Small intestine (tissue), 7 donors: ENCODE data around the gene KIAA1217. TPM values are rescaled to one million over a fixed set of nuclear protein-coding genes. Genes with fewer than 3 reads are reported as not detected.

ENCODE experiments used
- DNase-seq, 2 donors: peaks; one replicate each; pipeline versions ENCODE4 v3.0.0 to v3.0.0-alpha.2; 2013
- FAIRE-seq: peaks from 2 replicates; lab custom pipeline; 2012; peaks lifted over from hg19 to GRCh38; lab: Jason Lieb, UNC
- H3K27ac ChIP-seq, 3 donors: one replicate each; pipeline ENCODE4 v1.5.1; 2013; ENCODE audit warnings: low read length in 2 of 3, mild to moderate bottlenecking in 2 of 3, control low read depth in 1 of 3, inconsistent platforms in 1 of 3, low read depth in 1 of 3, moderate library complexity in 1 of 3
- H3K27me3 ChIP-seq, 3 donors: one replicate each; pipeline ENCODE4 v1.6.1; 2013; ENCODE audit warnings: low read length in 3 of 3, inconsistent platforms in 1 of 3; ENCODE audit not compliant: control insufficient read depth in 3 of 3, insufficient read depth in 3 of 3
- H3K36me3 ChIP-seq, 3 donors: one replicate each; pipeline ENCODE4 v1.6.1; 2013; ENCODE audit warnings: low read length in 3 of 3, inconsistent platforms in 1 of 3, low read depth in 1 of 3, mild to moderate bottlenecking in 1 of 3, moderate library complexity in 1 of 3; ENCODE audit not compliant: control insufficient read depth in 3 of 3, insufficient read depth in 2 of 3
- H3K4me1 ChIP-seq, 3 donors: one replicate each; pipeline ENCODE4 v1.6.1; 2013; ENCODE audit warnings: low read length in 2 of 3, inconsistent platforms in 1 of 3, low read depth in 1 of 3, mild to moderate bottlenecking in 1 of 3, moderate library complexity in 1 of 3; ENCODE audit not compliant: control insufficient read depth in 3 of 3, insufficient read depth in 2 of 3
- H3K4me3 ChIP-seq, 3 donors: one replicate each; pipeline ENCODE4 v1.5.1; 2013; ENCODE audit warnings: low read length in 3 of 3, control low read depth in 1 of 3, inconsistent platforms in 1 of 3, low read depth in 1 of 3, mild to moderate bottlenecking in 1 of 3, moderate library complexity in 1 of 3
- H3K9me3 ChIP-seq, 2 donors: one replicate each; pipeline ENCODE4 v1.6.1; 2013; ENCODE audit warnings: low read depth in 1 of 2, low read length in 1 of 2; ENCODE audit not compliant: control insufficient read depth in 2 of 2, insufficient read depth in 1 of 2
- WGBS, 3 donors: extraction: QIAGEN DNeasy Blood & Tissue Kit; methylation state at CpG; one replicate each; pipeline ENCODE4 v1.1.7; 2013; 5-methylcytosine and 5-hydroxymethylcytosine counted together
- polyA plus RNA-seq, 4 donors: library from polyadenylated mRNA; stranded (reverse) in 3 of 4; unstranded in 1 of 4; fragments of 200-250 nt in 3 of 4; fragments of 120-200 nt in 1 of 4; gene quantifications; one replicate each; pipeline versions ENCODE4 v1.2.1 to v1.2.3, GENCODE V29; 2013
- donor health status: healthy with polysubstance abuse.
- donor health status: control.
- donor health status: control.
- donor health status: Bipolar disorder and iron deficiency.
- donor health status: healthy.

The KIAA1217 gene
- polyA plus RNA-seq, 4 donors = 9.0 to 55.1 (median 11.0) TPM

DNA sequence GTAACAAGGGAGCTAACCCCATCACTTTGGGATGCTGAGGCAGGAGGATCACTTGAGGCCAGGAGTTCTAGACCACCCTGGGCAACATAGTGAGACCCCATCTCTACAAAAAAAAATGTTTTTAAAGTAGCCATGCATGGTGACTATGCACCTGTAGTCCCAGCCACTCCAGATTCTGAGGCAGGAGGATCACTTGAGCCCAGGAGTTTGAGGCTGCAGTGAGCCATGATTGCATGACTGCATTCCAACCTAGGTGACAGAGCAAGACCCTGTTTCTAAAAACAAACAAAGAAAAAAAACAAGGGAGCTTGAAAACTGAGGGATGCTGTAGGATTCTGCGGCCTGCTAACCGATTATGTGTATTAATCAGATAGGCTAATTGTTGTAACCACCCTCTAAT is 4.9 kb downstream of the KIAA1217 start:
- Histone ChIP-seq H3K9me3 (no peaks in the 10 kb centered on the region), H3K4me3 (no peak overlapping the region), H3K36me3 (peaks cover 0 to 6% (median 0%) of the 10 kb centered on the region in 3 donors), H3K27ac (no peak overlapping the region), H3K4me1 (peaks cover 11 to 33% (median 15%) of the 10 kb centered on the region in 3 donors), H3K27me3 (no peaks in the 10 kb centered on the region)
- 28 to 74% (median 39%) methylated on average over 2 of the region's 2 CpGs for WGBS, 3 donors
- DNase-seq (no peak), FAIRE-seq (no peak)

DNA sequence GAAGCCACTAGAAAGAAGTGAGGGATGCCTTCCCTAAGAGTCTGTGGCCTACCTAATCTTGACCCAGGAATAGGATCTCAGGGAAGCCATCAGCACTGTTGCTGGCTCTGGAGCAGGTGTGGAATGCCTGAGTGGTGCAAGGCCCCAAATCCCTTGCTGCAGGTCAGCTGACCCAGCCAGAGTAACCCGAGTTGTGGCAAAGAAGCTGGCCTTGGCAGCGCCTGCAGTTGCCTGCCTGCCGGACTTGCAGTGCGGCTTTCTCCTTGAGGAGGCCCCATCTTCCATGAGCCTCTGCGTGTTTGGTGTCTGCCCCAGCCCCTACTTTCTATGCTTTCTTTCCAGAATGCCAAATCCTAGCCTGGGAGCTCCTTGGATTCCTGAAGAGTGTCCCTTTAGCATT is 5.8 kb downstream of the KIAA1217 start:
- Histone ChIP-seq H3K27ac (peak overlapping the region; percentile 8 to 80 (median 63)), H3K9me3 (no peaks in the 10 kb centered on the region), H3K4me3 (no peak overlapping the region), H3K4me1 (peaks cover 11 to 33% (median 15%) of the 10 kb centered on the region in 3 donors), H3K36me3 (peaks cover 0 to 15% (median 0%) of the 10 kb centered on the region in 3 donors), H3K27me3 (no peaks in the 10 kb centered on the region)
- FAIRE-seq (no peak), DNase-seq (no peak)
- WGBS, 3 donors = 33 to 71% (median 42%) methylated on average over 5 of the region's 5 CpGs

- Histone ChIP-seq H3K4me3 (no peak overlapping the region), H3K27ac (peak overlapping the region; percentile 8 to 80 (median 72)), H3K9me3 (no peaks in the 10 kb centered on the region), H3K4me1 (peaks cover 11 to 33% (median 15%) of the 10 kb centered on the region in 3 donors), H3K36me3 (peaks cover 0 to 18% (median 0%) of the 10 kb centered on the region in 3 donors), H3K27me3 (no peaks in the 10 kb centered on the region)
- WGBS, 3 donors = 7 to 33% (median 30%) methylated on average over 4 of the region's 4 CpGs
- peak; percentile 73 to 83 for DNase-seq
- no peak for FAIRE-seq
Measured at GRCh38 chr10:24215196-24215595, 6.3 kb downstream of the KIAA1217 start.

DNA sequence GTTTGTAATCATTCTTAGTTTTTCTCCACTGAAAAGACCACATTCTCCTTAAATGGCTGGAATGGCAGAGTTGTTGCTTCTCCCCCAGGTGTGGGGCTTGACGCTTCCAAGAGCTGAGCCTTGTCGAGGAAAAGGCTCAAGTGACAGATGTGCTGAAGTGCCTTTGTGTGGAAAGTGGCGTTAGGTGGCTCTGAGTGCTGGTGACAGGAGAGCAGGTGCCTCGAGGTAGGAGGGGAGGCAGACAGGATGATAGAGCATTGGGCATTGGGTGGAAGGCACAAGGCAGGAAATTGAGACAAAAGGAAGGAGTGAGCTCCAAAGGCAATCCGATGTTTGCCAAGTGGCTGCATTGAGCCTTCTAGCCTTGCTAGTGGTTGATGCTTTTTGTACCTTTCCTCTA is 6.7 kb downstream of the KIAA1217 start:
- Histone ChIP-seq H3K4me1 (peaks cover 11 to 33% (median 15%) of the 10 kb centered on the region in 3 donors), H3K27ac (peak overlapping the region in 2 of 3 donors; percentile 72 to 80), H3K9me3 (no peaks in the 10 kb centered on the region), H3K36me3 (peaks cover 0 to 19% (median 0%) of the 10 kb centered on the region in 3 donors), H3K27me3 (no peaks in the 10 kb centered on the region), H3K4me3 (no peak overlapping the region)
- 61 to 65% (median 64%) methylated on average over 5 of the region's 5 CpGs for WGBS, 3 donors
- FAIRE-seq (no peak), DNase-seq (no peak)

DNA sequence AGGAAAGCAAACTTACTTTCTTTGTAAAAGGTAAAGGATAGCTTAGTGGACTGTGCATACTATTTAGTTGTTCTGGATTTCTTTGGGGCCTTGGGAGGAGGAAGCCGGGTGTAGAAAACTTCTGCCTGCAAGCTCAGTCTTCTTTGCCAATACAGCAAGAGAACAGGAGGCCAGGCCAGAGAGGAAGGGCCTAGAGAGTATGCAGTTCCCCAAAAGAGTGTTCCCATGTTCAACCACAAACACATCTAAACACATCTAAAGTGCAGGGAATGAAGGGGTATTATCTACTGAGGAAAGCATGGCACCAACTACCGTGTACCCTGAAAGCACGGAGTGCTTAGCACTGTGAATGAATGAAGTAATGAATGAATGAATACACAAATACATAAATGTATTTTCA is 11.0 kb downstream of the KIAA1217 start:
- DNase-seq (no peak), FAIRE-seq (no peak)
- H3K36me3 ChIP-seq = peaks cover 0 to 32% (median 0%) of the 10 kb centered on the region in 3 donors
- no peak overlapping the region for H3K27ac ChIP-seq
- H3K4me1 ChIP-seq = peaks cover 2 to 15% (median 6%) of the 10 kb centered on the region in 3 donors
- H3K4me3 ChIP-seq = no peak overlapping the region
- H3K9me3 ChIP-seq = no peaks in the 10 kb centered on the region
- 91 to 93% (median 93%) methylated on average over 3 of the region's 3 CpGs for WGBS, 3 donors
- no peaks in the 10 kb centered on the region for H3K27me3 ChIP-seq

DNA sequence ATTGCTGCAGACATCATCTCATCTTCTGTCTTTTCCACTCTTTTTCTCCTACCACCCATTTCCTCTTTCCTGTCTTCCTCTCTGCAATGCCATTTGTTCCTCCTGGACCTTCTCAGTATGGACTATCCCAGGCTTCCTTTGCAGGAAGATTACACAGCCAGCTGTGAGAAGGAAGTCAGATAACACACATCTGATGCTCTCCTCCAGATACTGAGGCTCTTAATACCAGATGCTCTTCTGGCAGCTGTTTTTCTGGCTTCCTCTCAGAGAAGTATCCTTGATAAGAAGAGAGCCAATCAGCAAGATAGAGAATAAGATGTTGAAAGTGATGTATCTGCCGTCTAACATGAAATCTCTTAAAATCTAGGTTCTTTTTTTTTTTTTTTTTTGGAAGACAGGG is 14.4 kb downstream of the KIAA1217 start:
- DNase-seq (no peak), FAIRE-seq (no peak)
- H3K4me3 ChIP-seq = no peak overlapping the region
- WGBS, 3 donors = 75 to 80% (median 79%) methylated on average over 1 of the region's 1 CpG
- no peak overlapping the region for H3K27ac ChIP-seq
- H3K4me1 ChIP-seq = peaks cover 0 to 6% (median 0%) of the 10 kb centered on the region in 3 donors
- H3K27me3 ChIP-seq = no peaks in the 10 kb centered on the region
- peaks cover 0 to 44% (median 0%) of the 10 kb centered on the region in 3 donors for H3K36me3 ChIP-seq
- H3K9me3 ChIP-seq = no peaks in the 10 kb centered on the region

- no peak overlapping the region for H3K27ac ChIP-seq
- peak; percentile 25 to 43 for DNase-seq
- H3K4me1 ChIP-seq = peaks cover 0 to 6% (median 0%) of the 10 kb centered on the region in 3 donors
- no peaks in the 10 kb centered on the region for H3K27me3 ChIP-seq
- FAIRE-seq = no peak
- H3K9me3 ChIP-seq = no peaks in the 10 kb centered on the region
- peaks cover 0 to 43% (median 0%) of the 10 kb centered on the region in 3 donors for H3K36me3 ChIP-seq
- 23 to 40% (median 33%) methylated on average over 3 of the region's 3 CpGs for WGBS, 3 donors
- no peak overlapping the region for H3K4me3 ChIP-seq
Measured at GRCh38 chr10:24223953-24224352, 15.0 kb downstream of the KIAA1217 start.

DNA sequence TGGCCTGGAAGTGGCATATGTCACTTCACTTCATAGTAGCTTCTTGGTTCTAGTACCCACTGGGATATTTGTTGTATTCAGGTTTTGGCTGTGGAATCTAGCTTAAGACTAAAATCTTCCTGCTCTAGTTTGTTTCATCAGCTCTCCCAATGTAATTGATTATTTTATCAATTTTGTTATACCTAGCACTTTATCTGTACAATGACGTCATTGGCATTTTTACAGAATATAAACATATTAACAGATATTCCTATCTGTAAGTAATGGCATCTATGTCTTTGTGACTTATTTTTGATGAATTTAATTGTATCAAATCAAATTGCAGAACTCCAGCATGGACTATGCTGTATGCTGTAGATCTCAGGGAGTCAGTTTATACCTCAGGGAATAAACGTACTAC is 19.7 kb downstream of the KIAA1217 start:
- no peaks in the 10 kb centered on the region for H3K4me1 ChIP-seq
- no peak overlapping the region for H3K4me3 ChIP-seq
- FAIRE-seq = no peak
- DNase-seq = no peak
- peaks cover 0 to 28% (median 0%) of the 10 kb centered on the region in 3 donors for H3K36me3 ChIP-seq
- no peaks in the 10 kb centered on the region for H3K9me3 ChIP-seq
- H3K27ac ChIP-seq = no peak overlapping the region
- 90 to 91% (median 90%) methylated on average over 2 of the region's 2 CpGs for WGBS, 3 donors
- no peaks in the 10 kb centered on the region for H3K27me3 ChIP-seq

DNA sequence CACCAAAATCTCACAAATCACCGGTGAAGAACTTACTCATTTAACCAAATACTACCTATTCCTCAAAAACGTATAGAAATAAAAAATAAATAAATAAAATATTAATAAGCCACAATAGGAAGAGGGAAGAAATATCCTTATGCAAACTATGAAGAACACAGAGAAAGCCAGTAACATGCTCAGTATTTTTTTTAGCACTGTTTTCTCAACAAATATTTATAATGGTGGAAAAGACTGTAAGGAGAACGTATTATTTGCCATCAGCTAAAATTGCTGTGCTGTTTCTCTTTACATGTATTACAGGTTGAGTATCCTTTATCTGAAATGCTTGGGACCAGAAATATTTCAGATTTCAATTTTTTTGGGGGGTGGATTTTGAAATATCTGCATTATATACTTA is 21.0 kb downstream of the KIAA1217 start:
- 88 to 93% (median 91%) methylated on average over 3 of the region's 3 CpGs for WGBS, 3 donors
- Histone ChIP-seq H3K36me3 (peaks cover 0 to 24% (median 0%) of the 10 kb centered on the region in 3 donors), H3K4me3 (no peak overlapping the region), H3K27me3 (no peaks in the 10 kb centered on the region), H3K4me1 (no peaks in the 10 kb centered on the region), H3K27ac (no peak overlapping the region), H3K9me3 (no peaks in the 10 kb centered on the region)
- DNase-seq (no peak), FAIRE-seq (no peak)
